Stimulated activated CD4-positive, alpha-beta T cell treated with anti-CD3 and anti-CD28 coated beads, Interleukin-1b, Interleukin-23, amount 100 ng/mL, for 48 hours (primary cell): ENCODE data around the gene WDR59.

Experiments used
- DNase-seq: peaks from one replicate; pipeline ENCODE4 v3.0.0-alpha.2; 2020

The WDR59 gene

DNA sequence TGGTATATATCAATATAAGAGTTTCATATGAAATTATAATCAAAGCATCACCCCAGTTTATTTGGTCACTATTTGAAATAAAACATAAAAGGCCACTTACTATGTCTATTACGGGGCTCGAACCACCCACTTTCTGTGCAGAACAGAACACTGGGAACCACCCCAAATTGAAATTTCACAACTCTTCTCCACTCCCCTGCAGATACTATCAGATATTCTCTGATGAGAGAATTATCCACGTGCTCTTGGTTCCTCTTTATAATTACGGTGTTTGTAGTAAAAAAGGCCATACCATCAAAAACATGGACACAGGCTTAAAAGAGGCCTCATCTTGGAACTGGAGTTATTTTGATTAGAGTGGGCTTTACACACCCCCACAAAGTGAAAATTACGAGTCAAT lies 82.8 kb downstream of the WDR59 start:
- DNase-seq, result no peak

DNA sequence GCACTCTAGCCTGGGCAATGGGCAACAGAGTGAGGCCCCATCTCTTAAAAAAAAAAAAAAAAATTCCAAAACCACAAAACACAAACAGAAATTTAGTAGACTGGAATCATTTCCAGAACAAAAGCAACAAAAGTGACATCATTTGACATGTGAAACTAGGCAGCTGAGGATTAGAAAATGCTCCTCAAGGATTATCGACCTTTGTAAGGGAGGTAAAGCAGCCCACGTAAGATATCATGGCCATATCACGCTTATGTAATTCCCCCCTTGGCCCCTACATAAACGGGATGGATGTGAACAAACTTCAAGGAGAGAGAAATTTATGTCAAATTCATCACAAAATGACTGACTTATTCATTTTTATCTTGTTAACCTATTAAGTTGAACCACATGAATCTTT lies 83.3 kb downstream of the WDR59 start:
- no peak for DNase-seq

DNA sequence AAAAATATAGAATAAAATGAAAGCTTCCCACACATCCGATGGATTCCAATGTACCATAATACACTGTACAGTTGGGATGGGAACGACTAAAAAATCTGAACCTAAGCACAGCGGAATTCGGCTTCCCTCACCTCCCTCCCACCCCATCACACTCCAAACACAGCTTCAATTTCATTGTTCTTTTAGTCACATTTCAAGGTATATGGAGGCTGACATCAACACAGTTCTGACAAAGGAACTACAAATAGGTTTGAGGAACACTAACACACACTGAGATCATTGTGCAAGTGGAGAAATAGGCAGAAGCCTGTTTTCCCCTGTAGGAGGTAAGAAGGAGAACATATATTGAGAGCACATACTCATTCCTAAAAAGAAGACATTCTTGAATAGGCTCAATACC lies 85.1 kb downstream of the WDR59 start:
- DNase-seq, result no peak

DNA sequence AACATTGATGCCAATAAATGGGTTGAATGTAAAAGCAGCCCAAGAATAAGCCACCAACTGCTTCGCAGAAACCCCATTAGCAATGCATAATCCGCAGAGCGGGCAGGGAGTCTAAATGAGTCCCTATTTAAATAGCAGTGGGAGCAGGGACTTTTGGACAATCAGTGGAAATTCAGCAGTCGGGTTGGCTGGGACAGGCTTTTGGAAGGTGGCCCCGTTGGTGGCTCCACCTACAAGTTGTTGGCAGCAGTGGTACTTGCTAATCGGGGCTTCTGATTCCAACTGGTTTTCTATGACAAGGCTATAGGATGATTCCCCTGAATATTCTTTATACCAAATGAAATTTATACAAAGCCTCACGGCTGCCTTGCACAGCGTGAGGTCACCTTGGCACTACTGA lies 86.3 kb downstream of the WDR59 start:
- DNase-seq, result no peak

DNA sequence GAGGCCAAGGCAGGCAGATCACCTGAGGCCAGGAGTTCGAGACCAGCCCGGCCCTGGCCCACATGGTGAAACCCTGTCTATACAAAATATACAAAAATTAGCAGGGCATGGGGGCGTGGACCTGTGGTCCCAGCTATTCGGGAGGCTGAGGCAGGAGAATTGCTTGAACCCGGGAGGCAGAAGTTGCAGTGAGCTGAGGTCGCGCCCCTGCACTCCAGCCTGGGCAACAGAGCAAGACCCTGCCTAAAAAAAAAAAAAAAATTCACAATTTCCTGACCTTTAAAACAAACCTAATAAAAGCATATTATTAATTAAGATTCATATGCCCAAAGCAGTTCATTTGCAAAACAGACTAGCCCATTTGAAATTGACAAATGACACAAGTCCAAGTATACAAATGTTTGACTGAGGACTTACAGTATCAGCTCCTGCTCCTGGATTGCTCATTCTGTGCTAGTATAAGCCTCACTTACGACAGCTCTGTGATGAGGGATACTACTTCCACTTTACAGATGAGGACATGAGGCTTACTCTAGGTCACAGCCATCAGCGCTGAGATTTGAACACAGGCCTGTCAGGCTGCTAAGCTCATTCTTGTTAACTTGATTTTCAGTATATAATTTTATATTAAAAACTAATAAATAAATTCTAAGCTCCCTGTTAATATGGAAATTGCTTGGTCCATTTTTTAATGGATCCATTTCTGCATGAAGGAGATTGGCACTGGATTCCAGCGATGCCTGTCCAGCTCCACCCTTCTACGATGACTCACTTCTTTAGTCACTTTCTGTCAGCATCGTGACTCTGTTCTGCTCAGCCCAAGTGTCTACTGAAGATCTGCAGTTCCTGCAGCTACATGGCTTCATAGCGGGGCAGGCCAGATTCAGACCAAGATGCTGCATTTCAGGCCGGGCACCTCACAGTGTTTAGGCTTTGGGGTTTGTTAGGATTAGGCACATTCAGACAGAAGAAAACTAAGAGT lies 88.2 kb downstream of the WDR59 start:
- DNase-seq, result no peak

DNA sequence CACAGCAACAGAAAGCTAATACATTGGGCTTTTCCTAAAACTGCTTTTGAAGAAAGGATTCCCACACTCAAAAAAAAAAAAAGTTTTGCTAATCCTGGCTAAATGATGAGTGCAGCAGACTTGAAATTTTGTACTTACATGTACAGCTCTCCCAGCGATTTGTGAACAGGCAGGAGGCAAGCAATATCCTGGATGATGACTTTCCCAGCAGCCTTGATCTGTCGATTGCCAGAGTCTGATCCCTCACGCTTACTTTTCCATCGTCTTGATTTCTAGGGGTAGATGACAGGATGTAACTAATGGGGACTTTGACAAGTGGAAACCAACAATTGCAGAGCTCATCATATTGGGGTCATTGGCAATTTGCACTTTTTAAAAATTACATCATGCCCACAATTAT lies 91.4 kb downstream of the WDR59 start:
- DNase-seq, result no peak

DNA sequence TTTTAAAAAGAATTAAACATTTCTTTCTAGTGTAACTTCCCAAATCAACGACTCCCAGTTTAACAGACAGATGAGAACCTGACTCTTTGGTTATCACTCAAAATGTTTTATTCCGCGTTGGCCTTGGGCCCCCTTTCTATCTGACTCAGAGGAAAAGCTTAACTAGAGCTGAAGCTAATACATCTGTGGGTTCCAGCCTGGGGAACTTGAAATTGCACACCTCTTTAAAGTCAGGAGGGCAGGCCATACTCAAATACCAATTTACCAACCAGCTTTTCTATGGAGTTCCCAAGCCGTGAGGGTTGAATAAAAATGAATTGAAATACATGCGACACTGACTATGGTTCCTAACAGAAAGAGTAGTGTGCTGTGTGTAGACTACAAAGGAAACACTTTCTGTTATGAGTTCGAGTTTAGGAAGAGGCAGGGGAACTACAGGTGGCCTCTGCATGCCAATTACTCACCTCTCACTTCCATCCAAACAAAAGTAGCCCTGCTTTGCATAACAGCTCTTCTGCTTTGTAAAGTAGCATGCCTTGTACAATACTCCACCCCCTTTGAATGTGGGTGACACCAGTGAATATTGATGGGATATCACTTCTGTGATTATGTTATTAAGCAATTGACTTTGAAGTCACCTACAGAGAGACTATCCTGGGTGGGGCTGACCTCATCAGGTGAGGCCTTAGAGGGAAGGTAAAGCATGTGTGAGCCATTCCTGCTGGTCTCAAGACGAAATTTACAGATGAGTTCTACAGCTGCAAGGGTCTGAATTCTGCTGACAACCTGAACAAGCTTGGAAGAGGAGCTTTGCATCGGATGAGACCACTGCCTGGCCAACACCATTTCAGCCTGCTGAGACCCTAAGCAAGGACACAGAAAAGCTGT lies 92.1 kb downstream of the WDR59 start:
- no peak for DNase-seq

DNA sequence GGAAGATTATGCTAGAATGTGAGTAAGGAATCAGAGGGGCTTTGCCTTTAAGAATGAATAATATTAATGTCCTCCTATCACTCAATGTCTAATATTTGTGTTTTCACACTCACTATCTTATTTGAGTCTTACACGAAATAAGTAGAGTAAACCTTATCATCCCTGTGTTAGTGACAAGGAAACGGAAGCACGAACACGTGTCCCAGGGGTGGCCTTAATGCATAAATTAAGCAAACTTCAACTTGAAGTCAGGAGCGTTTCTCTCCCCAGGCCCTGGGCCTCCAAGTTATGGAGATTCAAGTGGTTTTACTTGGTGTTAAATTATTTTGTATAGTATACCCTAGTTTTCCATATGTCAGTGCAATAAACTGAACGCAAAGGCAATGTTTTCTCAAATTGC lies 96.0 kb downstream of the WDR59 start:
- DNase-seq, result no peak

DNA sequence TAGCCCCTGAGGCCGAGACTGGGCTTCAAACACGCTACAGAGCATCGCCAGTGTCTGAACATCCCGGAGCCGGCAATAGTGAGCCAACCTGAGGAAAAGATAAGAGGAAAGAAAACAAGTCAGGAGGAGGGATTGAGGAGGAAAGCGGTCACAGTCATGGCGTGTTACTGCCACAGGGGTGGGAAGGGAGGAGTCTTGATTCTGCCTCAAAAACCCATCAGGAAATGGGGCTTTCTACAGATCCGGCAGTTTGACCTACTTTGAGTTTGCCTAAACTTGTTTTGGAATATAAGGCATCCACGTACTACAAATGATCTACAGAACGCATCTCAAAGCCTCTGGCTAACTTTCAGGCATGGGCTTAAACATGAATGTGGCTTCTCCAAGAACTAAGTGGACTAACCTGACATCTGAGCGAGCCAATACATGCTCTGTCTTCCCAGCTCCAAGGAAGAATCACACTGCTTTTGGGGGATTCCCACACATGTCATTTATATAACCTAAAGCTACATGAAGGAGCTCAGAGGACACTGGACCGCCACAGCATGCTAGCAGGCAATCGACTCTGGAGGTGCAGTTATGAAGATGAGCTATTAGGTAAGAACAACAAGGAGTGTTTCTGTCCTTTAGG lies 96.6 kb downstream of the WDR59 start:
- no peak for DNase-seq

DNA sequence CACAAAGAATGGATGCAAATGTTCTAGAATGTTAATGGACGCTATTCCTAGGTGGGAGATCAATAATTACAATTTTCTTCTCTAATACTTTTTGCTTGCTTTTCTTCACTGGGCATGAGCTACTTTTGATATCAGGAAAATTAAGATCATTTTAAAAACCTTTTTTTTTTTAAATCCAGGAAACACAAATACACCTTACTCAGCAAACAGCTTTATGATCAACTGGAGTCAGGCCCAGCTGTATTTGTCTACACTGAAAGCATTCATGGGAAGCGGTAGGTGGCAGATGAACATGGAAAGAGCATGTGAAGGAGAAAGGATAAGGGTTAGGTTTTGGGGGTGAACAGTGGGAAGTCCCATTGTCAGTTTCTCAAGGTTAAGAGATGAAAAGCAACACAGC lies 97.8 kb downstream of the WDR59 start:
- DNase-seq, result no peak

DNA sequence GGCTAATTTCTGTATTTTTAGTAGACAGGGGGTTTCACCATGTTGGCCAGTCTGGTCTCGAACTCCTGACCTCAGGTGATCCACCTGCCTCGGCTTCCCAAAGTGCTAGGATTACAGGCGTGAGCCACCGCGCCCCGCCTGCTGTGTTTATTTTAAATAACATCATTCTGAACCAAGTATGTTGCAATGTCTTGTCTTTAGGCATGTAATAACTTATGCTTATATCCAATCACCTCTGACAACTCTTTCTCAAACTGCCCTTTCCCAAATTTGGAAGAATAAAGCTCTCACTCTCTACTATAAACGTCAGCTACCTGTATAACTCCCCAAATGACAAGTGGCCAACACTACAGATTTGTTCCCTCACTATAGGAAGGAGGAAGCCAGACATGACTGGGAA lies 107.2 kb downstream of the WDR59 start:
- no peak for DNase-seq

DNA sequence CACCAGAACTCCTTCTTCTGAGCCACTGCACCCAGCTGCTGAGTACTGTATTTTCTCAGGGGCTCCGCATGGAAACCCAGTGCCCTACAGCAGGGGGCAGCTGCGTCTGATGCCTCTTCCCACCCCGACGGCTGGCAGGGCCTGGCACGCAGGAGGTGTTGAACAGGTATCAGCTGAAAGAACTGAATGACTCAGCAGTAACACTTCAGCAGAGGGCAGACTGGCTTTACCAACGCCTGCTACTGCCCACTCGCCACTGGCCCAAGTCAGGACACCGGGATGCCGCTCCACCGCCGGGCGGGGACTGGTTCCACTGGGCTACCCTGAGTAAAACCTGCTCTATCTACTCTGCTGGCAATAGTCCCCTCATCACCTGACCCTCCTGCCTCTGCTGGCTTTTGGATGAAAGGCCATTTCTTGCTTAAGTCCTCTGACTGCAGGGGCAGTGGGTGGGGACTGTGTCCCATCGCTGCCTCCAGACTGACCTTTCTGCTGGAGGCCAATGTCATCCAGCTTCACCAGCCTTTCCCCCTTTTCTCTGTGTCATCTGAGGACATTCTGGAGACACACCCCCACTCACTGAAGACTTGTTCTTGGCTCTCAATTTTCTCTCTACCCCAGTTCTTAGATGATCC lies 109.9 kb downstream of the WDR59 start:
- DNase-seq, result no peak

DNA sequence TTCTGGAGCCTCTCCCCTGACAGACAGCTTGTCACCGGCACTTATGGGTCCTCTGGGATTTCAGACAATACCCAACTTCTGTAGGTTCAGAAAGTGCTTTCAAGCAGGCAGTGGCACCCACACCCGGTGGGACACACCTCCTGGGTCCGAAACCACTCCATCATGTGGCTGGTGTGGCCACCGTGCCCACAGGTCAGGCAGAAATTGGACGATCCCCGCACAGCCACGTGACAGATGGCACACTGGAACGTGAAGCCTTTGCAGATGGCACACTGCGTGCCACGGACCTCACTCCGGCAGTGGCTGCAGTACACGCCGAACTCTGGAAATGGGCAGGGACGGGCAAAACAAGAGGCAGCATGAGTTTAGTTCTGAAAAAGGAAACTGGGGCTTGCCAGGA lies 110.8 kb downstream of the WDR59 start:
- no peak for DNase-seq

DNA sequence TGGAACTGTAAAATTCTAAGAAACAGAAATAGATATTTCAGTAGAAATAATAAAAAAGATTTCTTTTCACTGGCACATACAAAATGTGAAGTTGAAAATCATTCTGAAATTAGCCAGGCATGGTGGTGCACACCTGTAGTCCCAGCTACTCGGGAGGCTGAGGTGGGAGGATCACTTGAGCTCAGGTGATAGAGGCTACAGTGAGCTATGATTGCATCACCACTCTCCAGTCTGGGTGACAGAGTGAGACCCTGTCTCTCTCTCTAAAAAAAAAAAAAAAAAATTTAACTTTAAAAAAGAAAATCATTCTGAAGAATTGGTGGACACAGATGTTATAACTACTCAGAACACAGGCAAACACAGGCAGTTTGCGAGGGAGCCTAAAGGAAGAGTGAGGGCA lies 112.6 kb downstream of the WDR59 start:
- no peak for DNase-seq

DNA sequence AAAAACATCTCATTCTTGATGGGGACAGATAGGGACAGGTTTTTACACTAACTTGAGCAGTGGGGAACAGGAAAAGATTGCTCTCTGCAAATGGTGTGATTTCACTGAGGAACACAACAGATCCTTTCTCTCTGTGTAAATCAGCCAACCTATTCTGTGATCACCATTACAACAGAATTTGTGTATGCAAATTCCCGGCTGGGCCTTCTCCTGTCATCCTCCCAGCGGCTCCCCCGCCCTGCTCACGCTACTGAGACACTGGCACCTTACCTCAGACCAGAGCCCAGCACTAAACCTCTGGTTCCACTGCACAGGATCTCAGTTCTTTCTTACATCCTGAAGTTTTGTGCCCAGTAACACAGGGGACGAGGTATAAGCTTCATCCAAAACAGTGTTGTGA lies 113.3 kb downstream of the WDR59 start:
- DNase-seq, result no peak

DNA sequence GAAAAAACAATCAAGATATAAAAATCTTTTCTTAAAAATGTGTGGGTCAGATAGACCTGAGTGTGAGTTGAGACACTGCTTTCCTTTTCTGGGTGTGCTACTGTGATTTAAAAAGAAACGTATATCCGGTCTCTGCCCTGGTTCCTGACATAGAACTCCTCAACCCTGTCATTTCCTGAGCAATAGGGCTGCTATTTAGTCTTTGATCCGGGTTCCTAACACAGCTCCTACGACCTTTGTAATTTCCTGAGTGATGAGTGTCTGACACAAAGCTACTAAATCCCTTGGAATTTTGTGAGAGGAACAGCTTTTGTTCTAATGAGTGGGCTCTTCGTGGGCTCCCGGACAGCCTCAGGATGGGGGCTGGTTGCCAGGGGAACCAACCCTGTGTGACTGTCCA lies 116.4 kb downstream of the WDR59 start:
- no peak for DNase-seq

DNA sequence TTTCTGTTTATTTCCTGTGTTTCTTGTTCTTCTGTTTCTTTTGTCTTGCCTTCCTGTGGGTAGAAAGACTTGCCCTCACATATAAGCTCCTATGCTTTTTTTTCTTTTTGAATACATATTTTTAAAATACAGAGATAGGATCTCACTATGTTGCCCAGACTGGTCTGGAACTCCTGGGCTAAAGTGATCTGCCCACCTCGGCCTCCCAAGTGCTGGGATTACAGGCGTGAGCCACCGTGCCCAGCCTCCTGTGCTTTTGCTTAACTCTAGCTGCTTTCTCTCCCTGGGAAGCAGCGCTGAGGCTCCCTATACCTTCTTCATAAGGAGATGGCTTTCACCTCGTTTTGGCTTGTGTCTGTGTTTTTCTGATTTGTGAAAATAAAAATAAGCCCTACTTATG lies 116.9 kb downstream of the WDR59 start:
- no peak for DNase-seq

DNA sequence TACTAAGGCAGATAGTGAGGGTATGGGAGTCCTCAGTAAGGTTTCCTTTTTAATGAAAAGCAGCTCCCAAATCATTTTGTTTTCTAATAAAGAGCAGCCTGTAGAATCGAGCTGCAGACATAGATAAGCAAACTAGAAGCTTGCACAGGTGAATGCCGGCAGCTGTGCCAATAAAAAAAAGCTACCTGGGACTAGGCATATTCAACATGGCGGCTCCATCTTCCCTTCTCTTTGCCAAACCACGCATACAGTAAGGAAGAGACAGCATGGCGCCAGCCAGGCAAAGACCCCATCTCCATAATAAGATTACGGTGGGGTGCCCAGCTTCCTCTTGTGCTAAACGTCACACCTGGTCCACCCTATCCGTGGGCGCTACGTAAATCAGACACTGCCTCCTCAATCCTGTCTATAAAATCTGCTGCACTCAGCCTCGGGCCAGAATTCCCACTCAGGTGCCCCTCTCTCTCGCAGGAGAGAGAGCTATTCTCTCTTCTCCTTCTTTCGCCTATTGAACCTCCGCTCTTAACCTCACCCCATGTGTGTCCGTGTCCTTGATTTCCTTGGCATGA lies 117.6 kb downstream of the WDR59 start:
- DNase-seq, result no peak

DNA sequence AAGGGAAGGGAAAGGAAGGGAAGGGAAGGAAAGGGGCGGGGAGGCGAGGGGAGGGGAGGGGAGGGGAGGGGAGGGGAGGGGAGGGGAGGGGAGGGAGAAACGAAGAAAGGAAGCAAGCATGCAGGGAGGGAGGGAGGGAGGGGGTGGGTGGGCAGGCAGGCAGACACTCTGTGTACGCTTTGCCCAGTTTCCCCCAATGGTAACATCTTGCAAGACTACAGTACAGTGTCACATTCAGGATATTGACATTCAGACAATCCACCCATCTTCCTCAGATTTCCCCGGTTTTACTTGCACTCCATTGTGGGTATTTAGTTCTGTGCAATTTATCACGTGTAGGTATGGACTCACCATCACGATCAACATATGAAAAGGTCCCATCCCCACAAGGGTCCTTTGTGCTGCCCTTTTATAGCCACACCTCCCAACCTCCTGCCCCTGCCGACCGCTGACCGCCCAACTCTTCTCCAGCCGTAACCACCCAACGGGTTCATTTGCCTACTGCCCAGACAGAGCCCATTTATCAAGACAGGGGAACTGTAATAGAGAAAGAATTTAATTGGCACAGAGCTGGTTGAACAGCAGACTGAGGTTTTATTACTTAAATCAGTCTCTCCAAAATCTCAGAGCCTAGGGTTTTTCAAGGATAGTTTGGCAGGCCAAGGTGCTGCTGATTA lies 118.9 kb downstream of the WDR59 start:
- DNase-seq, result no peak

DNA sequence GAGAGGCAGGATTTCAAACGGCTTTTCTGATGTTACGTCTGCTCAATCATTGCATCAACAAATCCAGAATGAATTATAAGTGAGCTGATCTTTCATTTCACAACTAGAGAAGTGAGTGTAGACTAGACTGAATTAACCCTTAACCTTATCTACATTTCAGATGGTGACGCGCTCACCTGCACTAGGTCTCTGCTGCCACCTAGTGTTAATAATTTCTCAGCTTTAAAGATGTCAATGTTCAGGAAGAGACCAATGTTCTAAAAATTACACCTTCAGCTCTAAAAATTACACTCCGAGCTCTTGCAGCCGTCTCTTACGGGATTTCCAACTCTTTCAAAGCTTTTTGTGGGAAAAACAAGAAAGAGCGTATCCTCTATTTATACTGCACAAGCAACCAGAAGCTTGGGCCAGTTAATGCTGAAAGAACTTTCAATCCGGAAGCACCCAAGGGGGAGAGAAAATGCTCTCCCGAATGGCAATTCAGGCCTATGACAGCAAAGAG lies 122.1 kb downstream of the WDR59 start:
- DNase-seq, result peak; percentile 13

DNA sequence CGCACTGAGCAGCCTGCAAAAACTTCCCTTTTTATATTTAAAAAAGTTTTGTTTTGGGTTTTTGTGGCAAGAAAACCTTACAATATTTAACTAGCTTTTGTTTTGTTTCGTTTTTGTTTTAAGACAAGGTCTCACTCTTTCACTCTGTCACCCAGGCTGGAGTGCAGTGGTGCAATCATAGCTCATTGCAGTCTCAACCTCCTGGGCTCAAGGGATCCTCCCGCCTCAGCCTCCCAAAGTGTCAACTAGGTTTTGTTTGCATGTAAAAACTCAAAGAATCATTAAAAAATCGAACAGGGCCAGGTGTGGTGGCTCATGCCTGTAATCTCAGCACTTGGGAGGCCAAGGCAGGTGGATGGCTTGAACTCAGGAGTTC lies 132.4 kb downstream of the WDR59 start:
- DNase-seq, result no peak

DNA sequence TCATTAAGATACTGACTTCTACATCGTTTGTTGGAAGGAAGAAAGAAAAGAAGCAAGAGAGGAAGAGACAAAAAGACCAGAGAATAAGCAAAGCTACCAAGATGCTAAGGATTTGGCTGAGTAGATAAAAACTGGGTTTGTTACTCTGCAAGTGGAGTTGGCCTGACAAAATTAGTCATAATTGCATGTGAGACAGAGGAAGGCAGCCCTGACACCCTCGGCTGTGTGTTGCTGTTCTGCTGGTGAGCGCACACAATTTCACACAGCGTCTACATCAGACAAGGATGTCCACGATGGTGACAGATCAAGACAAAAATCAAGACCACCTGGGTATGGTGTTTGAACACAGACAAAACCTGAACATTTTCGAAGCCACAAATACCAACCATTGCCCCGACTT lies 134.9 kb downstream of the WDR59 start:
- DNase-seq, result no peak
